GM21576 (cell line): Measurements from ENCODE around the gene CARMIL1.

ENCODE experiments used
- ATAC-seq: cut with Tn5 transposase; IDR thresholded peaks from one replicate; pipeline ENCODE4 v1.9.1; 2021; ENCODE audit warnings: mild to moderate bottlenecking, moderate library complexity; ENCODE audit not compliant: unreplicated experiment

CARMIL1 gene

DNA sequence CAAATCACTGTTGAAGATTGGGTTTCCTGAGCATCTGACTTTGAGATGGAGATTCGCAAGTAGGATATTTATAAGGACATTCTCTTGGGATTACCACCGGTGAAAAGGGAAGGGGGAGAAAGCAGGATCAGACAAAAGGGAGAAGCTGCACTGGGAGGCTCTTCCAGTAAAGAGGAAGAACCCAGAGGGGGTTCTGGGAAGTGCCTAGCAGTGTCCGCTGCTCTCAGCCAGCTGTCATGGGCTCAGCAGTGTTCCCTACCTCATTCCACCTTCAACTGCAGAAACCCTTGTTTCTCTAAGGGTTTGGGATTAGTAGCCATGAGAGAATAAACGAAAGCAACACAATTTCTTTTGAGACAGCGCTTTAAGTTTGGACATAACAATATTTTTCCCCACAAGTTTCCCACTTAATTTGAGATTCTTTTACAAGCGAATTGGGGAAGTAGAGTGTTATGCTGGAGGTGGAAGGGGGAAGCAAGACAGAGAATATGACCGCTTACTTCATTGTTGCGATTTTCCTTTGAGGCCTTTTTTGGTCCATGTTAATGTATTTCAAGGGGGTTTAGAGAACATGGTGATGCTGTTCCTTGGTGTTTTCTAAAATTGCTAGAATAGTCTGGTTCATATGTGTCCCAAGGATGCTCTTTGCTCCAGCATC, 218.3 kb downstream of the CARMIL1 start:
- no peak for ATAC-seq

DNA sequence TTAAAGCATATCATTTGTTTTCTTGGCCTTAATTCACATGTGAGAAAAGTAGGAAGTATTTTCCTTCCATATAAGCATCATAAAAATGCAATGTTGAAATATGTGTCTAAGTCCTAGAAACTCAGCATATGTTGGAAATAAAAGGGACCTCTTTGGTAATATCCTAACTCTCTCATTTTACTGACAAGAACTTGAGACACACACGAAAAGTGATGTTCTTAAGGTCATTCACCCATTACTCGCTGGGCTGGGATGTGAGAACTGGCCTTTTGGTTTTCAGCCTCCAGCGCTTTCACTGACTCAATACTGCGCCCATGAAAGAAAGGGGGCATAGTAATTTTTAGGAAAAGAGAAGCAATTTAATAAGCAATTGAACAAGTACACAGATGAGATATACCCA, 219.3 kb downstream of the CARMIL1 start:
- no peak for ATAC-seq

DNA sequence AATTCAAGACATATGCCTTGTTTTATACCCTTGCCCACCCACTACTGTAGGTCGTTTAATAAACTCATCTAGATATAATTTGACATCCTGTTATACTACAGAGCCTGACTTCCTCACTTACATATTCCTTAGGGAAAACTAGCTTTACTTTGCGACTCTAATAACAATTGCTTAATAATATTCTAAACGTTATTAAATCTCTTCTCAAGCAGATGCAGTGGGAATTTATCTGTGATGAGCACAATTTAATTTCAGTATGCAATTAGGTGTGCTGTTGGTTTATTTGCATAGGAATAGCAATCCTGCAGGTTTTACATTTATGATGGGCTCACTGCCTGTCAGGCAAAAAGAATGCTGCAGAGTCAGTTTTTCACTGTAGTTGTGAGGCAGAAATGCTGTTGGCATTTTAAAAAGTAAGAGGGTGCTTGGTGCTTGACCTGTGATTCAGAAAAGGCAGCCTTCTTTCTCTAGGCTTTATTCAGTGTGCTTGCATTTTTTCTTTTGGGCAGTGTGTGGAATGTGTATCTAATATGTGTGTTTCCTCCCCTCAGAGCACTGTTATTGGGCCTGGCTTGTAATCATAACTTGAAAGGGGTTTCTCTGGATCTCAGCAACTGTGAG, 220.6 kb downstream of the CARMIL1 start:
- ATAC-seq, result no peak

DNA sequence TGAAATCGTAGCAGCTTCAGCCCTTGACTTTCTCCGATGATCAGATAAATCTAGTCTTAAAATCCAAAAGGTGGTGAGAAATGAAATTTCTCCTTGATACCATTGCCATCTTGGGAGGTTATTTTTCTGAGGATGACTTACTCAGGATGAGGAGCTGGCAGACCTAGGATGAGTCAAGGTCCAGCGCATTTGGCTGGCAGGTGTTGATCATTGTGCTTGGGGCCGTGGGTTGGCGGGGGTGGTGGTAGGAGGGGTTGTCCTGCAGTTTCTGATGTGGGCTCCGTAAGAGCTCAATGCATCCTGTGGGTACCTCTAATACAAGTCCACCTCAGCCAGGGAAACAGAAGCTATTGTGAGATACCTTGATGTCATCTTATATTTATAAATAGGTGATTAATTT, 224.5 kb downstream of the CARMIL1 start:
- ATAC-seq, result no peak

DNA sequence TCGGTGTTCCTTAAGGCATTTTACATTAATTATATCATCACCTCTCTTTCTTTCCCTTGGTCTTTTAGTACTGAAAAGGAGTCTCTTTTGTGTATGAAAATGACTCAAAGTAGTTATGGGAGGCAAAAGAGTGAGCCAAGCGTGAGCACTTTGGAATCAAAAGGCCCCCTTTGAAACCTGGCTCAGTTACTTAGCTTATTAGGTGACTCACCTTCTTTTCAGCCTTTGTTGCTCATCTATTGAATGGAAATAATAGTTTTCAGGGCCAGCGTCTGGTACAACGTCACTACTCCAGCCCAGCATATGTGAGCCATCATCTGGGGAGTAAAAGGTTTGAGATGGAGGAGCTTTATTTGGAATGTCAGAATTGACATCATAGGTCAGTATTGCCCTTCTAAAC, 225.5 kb downstream of the CARMIL1 start:
- no peak for ATAC-seq

DNA sequence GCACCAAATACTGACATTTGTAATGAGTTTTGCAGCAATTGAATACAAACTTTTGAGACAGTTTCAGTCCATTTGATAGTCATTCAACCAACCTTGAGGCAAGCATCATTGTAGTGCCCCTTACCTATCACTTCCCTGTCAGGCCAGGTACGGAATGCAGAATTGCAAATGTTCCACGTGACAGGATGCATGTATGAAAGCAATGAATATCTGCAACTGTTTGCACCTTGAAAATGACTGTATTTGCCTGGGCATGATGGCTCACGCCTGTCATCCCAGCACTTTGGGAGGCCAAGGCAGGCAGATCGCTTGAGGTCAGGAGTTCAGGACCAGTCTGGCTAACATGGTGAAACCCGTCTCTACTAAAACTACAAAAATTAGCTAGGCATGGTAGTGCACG, 226.8 kb downstream of the CARMIL1 start:
- ATAC-seq, result no peak

DNA sequence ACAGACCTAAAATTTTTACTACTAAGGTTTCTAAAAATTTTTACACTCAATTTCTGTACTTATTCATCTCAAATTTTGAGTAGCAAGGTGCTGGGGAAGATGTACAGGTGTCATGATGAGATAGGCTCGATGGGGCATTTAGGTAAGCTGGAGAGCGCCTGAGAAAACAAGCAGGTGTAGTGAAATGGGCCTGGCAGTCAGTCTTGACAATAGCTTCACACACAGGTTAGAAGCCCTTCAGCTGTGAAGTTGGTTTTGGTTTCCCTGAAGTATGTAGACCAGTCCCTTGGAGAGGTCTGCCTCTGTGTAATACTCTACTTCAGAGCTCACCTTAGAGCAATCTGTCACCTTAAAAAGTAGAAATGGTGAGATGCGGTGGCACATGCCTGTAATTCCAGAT, 228.9 kb downstream of the CARMIL1 start:
- ATAC-seq, result no peak

DNA sequence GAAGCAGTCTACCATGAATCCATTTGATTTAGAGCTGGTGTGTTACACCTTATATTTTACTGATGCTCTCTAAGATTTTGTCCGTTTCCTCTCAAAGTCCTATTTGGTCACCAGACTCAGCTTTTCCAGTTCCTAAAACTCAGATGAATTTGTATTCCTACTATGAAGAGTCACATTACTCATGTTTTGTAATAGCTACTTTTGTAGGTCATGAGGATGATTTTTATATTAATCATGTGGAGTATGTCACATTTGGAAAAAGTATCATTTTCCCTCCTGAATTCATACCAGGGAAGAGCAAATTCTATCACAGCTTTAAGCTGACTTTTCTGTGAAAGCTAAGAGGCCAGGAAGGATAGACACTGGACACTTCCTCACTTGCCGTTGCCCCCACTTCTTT, 232.2 kb downstream of the CARMIL1 start:
- ATAC-seq, result no peak

DNA sequence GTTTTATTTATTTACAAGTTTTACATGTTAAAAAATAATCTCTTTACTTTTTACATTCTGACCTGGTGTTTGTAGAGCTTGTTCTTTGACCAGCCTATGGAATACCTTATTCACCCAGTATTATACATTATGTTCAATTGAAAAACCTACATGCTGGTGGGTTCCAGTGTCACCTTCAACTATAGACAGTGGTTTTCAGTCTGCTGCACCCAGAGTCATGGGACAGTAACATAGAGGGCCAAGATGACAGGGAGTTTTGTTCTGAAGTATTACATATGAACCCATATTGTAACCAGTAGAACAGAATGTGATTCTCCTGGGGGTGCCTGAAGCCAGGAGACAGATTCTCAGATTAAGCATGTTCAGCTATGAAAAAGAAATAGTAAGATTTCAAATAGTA, 233.4 kb downstream of the CARMIL1 start:
- no peak for ATAC-seq

DNA sequence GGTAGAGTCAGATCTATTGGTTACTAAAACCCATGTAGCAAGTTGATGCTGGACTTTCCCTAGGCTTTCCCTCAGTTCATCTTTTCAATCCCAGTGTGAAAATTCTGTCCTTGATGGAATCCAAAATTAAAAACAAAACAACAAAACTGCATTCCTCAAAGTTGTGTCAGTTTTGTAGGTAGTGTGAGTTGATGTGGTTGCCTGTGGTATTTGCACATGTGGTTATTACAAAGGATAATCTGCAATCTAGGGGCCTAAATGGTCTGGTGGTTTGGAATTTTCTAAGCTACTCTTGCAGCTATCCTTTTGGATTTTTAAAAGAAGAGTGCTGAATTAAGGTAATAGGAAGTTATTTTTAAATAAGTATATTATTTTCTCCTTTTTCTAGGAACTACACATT, 240.7 kb downstream of the CARMIL1 start:
- no peak for ATAC-seq

DNA sequence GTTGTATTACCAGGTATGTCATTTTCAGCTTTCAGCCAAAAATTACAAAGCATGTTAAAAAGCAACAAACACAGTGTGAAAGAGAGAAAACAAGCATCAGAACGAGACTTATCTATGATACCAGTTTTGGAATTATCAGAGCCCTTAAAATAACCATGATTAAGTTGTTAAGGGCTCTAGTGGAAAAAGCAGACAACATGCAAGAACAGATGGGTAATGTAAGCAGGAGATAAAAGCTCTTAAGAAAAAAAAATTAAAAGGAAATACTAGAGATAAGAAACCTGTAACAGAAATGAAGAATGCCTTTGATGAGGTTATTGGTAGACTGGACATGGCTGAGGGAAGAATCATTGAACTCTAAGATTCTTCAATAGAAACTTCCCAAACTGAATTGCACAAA, 245.4 kb downstream of the CARMIL1 start:
- no peak for ATAC-seq

DNA sequence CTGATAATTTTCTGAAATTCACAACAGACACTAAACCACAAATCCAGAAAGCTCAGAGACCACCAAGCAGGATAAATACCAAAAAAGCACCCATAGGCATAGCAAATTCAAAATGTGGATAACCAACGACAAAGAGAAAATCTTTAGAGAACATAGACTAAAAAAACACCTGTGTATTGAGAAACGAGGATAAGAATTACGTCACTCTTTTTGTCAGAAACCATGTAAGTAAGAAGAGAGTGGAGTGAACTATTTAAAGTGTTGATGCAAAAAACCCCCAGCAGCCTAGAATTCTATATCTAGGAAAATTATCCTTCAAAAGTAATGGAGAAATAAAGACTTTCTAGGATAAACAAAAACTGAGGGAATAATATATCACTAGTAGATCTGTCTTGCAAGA, 245.9 kb downstream of the CARMIL1 start:
- no peak for ATAC-seq

DNA sequence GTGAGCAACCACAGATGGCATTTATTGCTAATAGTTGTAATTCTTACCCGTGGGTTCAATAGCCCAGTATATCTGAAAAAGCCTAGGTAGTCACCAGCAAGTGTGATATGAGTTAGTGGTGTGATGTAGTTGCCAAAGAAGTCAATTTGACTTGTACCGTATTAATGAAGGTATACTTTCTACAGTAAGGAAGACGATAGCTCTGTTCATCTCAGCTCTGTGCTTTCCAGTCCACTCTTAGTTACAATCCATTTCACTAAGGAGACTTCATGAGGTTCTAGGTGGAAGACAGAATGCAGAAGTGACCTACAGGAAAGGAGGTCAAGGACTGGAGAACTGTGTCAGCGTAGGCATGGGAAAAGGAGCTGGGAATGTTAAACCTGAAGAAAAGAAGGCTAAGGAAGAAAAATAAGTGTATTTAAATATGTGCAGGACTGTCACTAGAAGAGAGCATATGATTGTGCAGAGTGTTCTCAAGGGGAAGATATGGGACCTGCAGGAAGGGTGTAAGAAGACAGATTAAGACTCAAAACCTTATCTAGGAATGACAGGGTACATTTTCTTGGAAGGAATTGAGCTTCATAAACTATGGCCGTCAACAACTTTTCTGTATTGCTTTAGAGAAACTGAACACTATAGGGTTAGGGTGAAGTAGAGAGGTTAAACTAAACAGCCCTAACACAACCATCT, 255.9 kb downstream of the CARMIL1 start:
- ATAC-seq, result no peak

DNA sequence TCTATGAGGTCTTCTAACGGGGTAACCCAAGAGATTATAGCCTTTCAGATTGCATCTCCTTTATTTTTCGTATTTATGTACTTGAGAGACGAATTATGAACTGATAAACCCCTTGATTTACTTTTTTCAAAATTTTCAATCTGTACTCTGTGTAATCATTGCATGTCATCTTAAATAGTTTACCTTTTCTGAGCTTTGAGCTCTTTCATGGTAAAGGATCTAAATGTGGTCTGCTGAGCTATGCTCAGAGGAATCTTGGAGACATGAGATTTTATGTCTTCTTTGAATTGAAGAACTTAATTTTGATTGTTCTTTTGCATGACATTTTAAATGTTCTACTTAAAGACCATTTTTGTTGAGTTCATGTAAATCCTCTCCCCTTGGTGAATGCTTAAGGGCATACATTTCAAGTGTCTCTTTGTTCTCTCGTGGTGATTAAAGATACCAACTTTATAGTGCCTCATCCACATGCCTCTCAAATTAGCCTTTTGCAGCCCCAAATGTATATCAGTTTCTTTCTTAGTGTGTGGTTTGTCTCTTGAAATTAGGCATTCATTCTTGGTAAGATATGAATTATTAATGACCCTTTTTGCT, 256.6 kb downstream of the CARMIL1 start:
- no peak for ATAC-seq

DNA sequence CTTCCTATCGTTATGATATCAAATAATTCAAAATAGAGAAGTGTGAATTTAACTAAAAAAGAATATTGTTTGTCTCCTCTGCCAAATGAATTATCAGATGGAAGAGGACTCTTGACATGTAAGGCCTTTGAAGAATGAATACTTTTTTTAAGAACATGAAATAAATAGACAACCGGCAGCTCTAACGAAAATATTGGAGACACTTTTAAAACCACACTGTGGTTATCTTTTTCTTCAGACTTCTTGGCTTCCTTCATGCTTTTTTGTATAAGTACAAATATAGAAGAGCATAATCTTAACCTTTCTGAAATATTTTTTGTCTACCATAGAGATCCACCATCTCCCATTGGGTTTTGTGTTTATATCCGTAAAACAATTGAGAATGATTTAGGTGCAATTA, 257.6 kb downstream of the CARMIL1 start:
- no peak for ATAC-seq

DNA sequence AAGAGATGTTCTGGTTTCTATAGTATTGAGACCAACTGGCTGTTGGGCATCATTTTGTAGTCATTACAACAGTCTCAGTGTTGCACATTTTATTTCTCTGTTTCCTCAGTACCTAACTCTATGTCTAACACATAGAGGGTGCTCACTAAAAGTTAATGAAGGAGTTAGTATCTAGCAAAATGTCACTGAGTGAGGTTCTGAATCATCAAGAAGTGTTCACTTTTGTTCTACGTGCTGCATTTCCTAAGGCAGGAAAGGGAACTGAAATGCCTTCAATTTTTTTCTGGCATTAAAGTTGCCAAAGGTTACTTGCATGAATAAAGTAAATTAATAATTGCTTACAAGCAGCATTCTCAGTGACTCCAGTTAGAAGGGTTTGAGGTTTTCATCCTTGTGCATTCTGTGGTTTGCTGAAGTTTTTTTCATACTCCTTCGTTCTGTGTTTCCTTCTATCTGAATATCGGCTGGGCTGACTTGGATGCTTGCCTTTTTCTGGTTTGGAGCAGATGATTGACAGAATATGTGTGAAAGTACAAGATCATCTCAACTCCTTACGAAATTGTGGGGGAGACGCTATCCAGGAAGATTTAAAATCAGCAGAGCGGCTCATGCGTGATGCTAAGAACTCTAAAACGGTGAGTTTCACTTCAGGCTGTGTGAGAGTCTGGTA, 258.3 kb downstream of the CARMIL1 start:
- ATAC-seq, result no peak

DNA sequence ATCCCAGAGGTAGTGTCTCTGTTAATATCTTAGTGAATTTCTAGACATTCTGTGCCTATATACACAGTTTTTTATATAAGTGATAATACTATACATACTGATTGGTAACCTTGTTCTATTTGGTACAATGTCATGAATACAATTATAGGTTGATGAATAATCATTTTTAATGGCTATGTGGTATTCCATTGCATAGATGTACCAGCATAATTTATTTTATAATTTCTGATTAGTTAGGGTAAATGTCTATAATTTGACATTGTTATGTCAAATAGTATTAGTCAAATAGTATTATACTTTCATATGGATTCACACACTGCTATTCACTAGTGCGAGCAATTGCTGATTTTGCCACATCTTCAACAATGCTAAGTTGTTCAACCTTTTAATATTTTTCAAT, 262.1 kb downstream of the CARMIL1 start:
- ATAC-seq, result no peak

DNA sequence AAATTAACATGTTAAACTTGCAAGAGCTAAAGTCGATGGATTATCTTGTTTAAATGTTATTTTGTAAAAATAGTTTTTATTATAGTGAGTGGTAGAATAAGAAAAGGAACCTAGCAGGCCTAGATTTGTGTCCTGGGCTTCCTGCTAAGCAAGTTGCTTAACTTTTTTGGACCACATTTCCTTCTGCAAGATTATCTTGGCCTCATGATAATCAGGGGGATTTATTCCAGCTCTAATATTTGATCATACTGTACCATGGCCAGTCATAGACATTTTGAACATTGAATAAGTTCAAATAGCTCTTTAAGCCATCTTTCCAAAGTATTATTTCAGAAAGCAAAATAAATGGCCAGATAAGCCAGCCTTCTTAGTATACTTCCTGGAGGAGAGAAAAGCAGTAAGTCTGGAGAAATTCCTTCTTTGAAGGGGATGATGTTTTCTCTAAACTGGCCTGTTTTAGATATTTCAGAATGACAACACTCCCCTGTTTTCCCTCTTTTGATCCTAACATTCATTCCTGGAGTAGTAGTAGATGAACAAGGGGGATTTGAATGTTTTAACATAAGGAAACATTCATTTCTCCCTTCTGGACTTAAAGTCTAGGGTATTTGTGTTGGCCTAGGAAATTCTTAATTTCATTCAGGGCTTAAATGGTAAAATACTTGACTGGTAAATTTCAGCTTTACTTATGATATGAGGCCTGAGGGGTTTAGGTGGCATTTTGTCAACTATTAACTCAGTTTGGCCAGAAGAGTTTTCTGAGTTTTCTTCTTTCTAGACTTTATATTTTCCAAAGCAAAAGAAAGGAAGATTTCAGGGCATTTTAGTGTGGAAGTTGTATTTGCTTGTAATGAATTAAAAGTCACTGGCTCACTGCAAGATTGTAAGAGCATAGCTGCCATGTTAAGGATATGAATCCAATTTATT, 264.1 kb downstream of the CARMIL1 start:
- no peak for ATAC-seq

DNA sequence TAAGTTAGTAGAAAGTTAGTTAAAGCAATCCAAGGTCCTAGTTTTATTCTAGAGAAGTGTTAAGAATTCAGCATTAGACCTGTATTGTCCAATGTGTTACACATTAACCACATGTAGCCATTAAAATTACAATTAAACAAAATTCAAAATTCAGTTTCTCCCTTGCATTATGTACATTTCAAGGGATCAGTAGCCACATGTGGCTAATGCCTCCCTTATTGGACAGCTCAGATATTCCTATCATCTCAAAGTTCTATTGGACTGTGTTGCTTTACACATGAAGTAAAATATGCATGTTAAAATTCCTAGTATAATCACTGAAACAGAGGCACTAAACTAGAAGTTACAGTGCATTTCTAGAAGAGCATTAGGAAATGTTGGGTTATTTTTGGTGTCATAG, 265.7 kb downstream of the CARMIL1 start:
- no peak for ATAC-seq

DNA sequence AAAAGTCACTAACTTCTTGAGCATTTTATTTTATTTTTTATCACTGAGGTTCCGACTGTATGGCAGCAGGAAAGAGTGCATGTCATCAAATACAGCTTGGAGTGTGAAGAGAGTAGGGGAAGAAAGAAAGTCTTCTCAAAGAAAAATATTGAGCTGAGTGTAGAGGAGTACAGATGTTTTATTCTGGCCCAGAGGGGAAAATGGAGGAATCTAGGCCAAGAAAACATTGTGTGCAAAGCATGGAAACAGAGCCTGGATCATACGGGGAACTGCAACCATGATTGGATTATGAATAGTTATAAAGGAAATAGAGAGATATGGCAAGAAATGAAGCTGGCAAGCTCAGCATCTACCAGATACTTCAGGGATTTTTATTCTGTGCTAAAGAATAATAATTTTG, 268.6 kb downstream of the CARMIL1 start:
- no peak for ATAC-seq
